HCT116 (cell line): ENCODE data around the gene NXF1. TPM values are rescaled to one million over a fixed set of nuclear protein-coding genes. Genes with fewer than 3 reads are reported as not detected.
A peak's percentile ranks its signal among the peaks of the same experiment; 100 is the strongest.

Experiments used
- ATAC-seq: fragments of 200-7000 bp; cut with Tn5 transposase; 2 replicates; pipeline ENCODE4 v1.9.1; 2020; ENCODE audit warnings: mild to moderate bottlenecking, moderate library complexity
- BruUV-seq: library from RNA; stranded (reverse); fragments of 400-500 nt; replicated peaks from 2 replicates; lab custom pipeline; 2021; lab: Mats Ljungman, UMichigan
- CTCF ChIA-PET: fragments of 300-600 bp; sonication (Branson Sonifier 250); formaldehyde crosslinking; loops from one replicate; lab custom pipeline; 2021; ENCODE audit warnings: antibody characterized with exemption; lab: Charles Lee
- POLR2A ChIA-PET: fragments of 300-600, 350-600 bp; sonication (Branson Sonifier 250); formaldehyde crosslinking; loops from one replicate; lab custom pipeline; 2021; ENCODE audit warnings: antibody characterized with exemption; lab: Charles Lee
- RAD21 ChIA-PET, 2 experiments: fragments of 300-600 bp; sonication (Branson Sonifier 250); formaldehyde crosslinking; loops; one replicate each; lab custom pipeline; 2023; ENCODE audit warnings: low total read pairs in 2 of 2; ENCODE audit not compliant: uncharacterized antibody in 2 of 2, unreplicated experiment in 2 of 2, low non-redundant PET in 1 of 2; lab: Charles Lee
- DNase-seq: peaks from one replicate; pipeline ENCODE4 v3.0.0-alpha.2; 2010; ENCODE audit warnings: low read depth, low spot score
- H2AFZ ChIP-seq: fragments of 200-600 bp; shearing (Covaris generic), sonication (generic); 2 replicates; pipeline ENCODE4 v1.6.1; 2017; ENCODE audit warnings: low read depth, mixed run types, mixed read lengths, antibody characterized with exemption, low read length; ENCODE audit not compliant: poor library complexity, severe bottlenecking
- H3K27ac ChIP-seq: 2 replicates; pipeline ENCODE4 v1.5.1; 2012; ENCODE audit warnings: low read depth, low read length
- H3K27me3 ChIP-seq: fragments of 200-600 bp; sonication (generic); 2 replicates; pipeline ENCODE4 v1.6.1; 2016; ENCODE audit warnings: mixed run types, low read length, mixed read lengths; ENCODE audit not compliant: insufficient read depth
- H3K36me3 ChIP-seq, 2 experiments: fragments of 200-500 bp in 1 of 2; fragments of 200-600 bp in 1 of 2; sonication (Bioruptor generic) in 1 of 2; sonication (generic) in 1 of 2; 2 replicates each; pipeline versions ENCODE4 v1.5.1 to v1.6.1; 2014 to 2016; ENCODE audit warnings: low read length in 2 of 2, inconsistent platforms in 1 of 2, mixed read lengths in 1 of 2, mixed run types in 1 of 2; ENCODE audit not compliant: insufficient read depth in 2 of 2, control insufficient read depth in 1 of 2
- H3K4me1 ChIP-seq, 2 experiments: fragments of 200-600 bp in 1 of 2; sonication (generic) in 1 of 2; 2 replicates each; pipeline versions ENCODE4 v1.5.1 to v1.6.1; 2012 to 2017; ENCODE audit warnings: low read length in 2 of 2, inconsistent platforms in 1 of 2, mild to moderate bottlenecking in 1 of 2, mixed read lengths in 1 of 2, mixed run types in 1 of 2, moderate library complexity in 1 of 2; ENCODE audit not compliant: insufficient read depth in 2 of 2, control insufficient read depth in 1 of 2
- H3K4me2 ChIP-seq: fragments of 200-600 bp; sonication (generic); 2 replicates; pipeline ENCODE4 v1.6.1; 2017; ENCODE audit warnings: mixed run types, low read length, mixed read lengths
- H3K4me3 ChIP-seq, 2 experiments: fragments of 200-600 bp in 1 of 2; sonication (generic) in 1 of 2; replicated peaks in 1 of 2; 2 replicates each; pipeline ENCODE4 v1.5.1; 2011 to 2016; ENCODE audit warnings: low read length in 2 of 2, control low read depth in 1 of 2, low read depth in 1 of 2, mild to moderate bottlenecking in 1 of 2, mixed read lengths in 1 of 2, mixed run types in 1 of 2
- H3K79me2 ChIP-seq: fragments of 200-600 bp; sonication (generic); 2 replicates; pipeline ENCODE4 v1.6.1; 2017; ENCODE audit warnings: mild to moderate bottlenecking, mixed run types, low read length, moderate library complexity, mixed read lengths; ENCODE audit not compliant: insufficient read depth
- H3K9ac ChIP-seq: fragments of 200-600 bp; sonication (generic); 2 replicates; pipeline ENCODE4 v1.6.1; 2016; ENCODE audit warnings: low read length, mixed read lengths
- H3K9me2 ChIP-seq: fragments of 200-600 bp; sonication (generic), shearing (Covaris generic); 2 replicates; pipeline ENCODE4 v1.6.1; 2017; ENCODE audit warnings: mixed run types, mild to moderate bottlenecking, moderate library complexity; ENCODE audit not compliant: insufficient read depth
- H3K9me3 ChIP-seq, 2 experiments: fragments of 200-500 bp in 1 of 2; fragments of 200-600 bp in 1 of 2; sonication (Bioruptor generic) in 1 of 2; sonication (generic) in 1 of 2; 2 replicates each; pipeline ENCODE4 v1.6.1; 2014 to 2017; ENCODE audit warnings: low read length in 2 of 2, mixed read lengths in 2 of 2, inconsistent platforms in 1 of 2, low read depth in 1 of 2, mild to moderate bottlenecking in 1 of 2, mixed run types in 1 of 2, moderate library complexity in 1 of 2; ENCODE audit not compliant: control insufficient read depth in 1 of 2, insufficient read depth in 1 of 2
- H4K20me1 ChIP-seq: fragments of 200-600 bp; sonication (generic), shearing (Covaris generic); 2 replicates; pipeline ENCODE4 v1.6.1; 2017; ENCODE audit warnings: mixed run types, mild to moderate bottlenecking, moderate library complexity; ENCODE audit not compliant: insufficient read depth
- EGR1 ChIP-seq: IDR thresholded peaks from 2 replicates; pipeline ENCODE4 v1.6.1; 2012; ENCODE audit warnings: low read depth
- FOSL1 ChIP-seq: IDR thresholded peaks from 2 replicates; pipeline ENCODE4 v1.6.1; 2012; ENCODE audit warnings: low read depth
- POLR2A ChIP-seq: IDR thresholded peaks from 2 replicates; pipeline ENCODE4 v1.7.0; 2011; ENCODE audit warnings: borderline replicate concordance; ENCODE audit not compliant: insufficient read depth, insufficient read length; ENCODE audit errors: extremely low read depth
- RAD21 ChIP-seq: IDR thresholded peaks from 2 replicates; pipeline ENCODE4 v1.6.1; 2012; ENCODE audit warnings: low read depth, mild to moderate bottlenecking
- REST ChIP-seq: IDR thresholded peaks from 2 replicates; pipeline ENCODE4 v1.6.1; 2012; ENCODE audit warnings: low read depth
- SP1 ChIP-seq: IDR thresholded peaks from 2 replicates; pipeline ENCODE4 v1.6.1; 2012; ENCODE audit warnings: low read depth
- ZNF274 ChIP-seq: fragments of 200-500 bp; sonication (Bioruptor generic); IDR thresholded peaks from 2 replicates; pipeline ENCODE4 v1.6.1; 2014; ENCODE audit warnings: mild to moderate bottlenecking, low read depth, low read length, inconsistent platforms
- intact Hi-C: fragments of 100-400 bp; cut with micrococcal nuclease; formaldehyde crosslinking; loops from 2 replicates; pipeline ENCODE4 v1.10.0; 2022
- total RNA-seq: library from RNA; stranded (reverse); gene quantifications from one replicate; pipeline ENCODE4 v1.2.1, GENCODE V29; 2021; ENCODE audit not compliant: unreplicated experiment

The NXF1 gene
- total RNA-seq, 1 experiment from 2014 or later: 55.5 TPM

GRCh38 chr11:62842171-62842741, 37.0 kb upstream of the NXF1 start:
- DNase-seq (no peak), ATAC-seq (no peak)
- no peaks in the 10 kb centered on the region for H3K9me3 ChIP-seq
- ChIA-PET POLR2A (interaction anchor here (0.6 to 3.5 kb wide), 22 partner anchors 10 to 268 kb away, joined by 3 to 343 read pairs (median 26); partner anchors contain the start of genes EEF1G, HNRNPUL2, LBHD1 and NXF1), RAD21 (interaction anchor here in 1 of 2 experiments (0.6 kb wide), 1 partner anchor 43 kb away, joined by 4 read pairs; no protein-coding TSS in a partner anchor), CTCF (no interaction called here)
- peak overlapping the region; percentile 71 for H3K9ac ChIP-seq
- H3K79me2 ChIP-seq: peaks cover 23% of the 10 kb centered on the region
- intact Hi-C loops: loop anchor here (5.0 kb wide), 1 partner anchor 285 kb away; no protein-coding TSS in a partner anchor
- peak overlapping the region in 1 of 2 experiments; percentile 15; a peak in 2 of 4 replicates for H3K4me3 ChIP-seq
- H3K27ac ChIP-seq: peak overlapping the region; percentile 78
- no TSS peak for BruUV-seq
- no peak for TF ChIP-seq FOSL1
- TF ChIP-seq EGR1: no peak
- TF ChIP-seq RAD21: no peak
- no peak for TF ChIP-seq ZNF274
- TF ChIP-seq SP1: no peak
- no peak for TF ChIP-seq POLR2A
- no peak for TF ChIP-seq REST
- no peak overlapping the region for H2AFZ ChIP-seq
- H3K27me3 ChIP-seq: no peaks in the 10 kb centered on the region
- H3K9me2 ChIP-seq: no peaks in the 10 kb centered on the region
- H3K4me1 ChIP-seq: peaks cover 8 to 36% of the 10 kb centered on the region in 2 experiments; a peak in 3 of 4 replicates
- peaks cover 0 to 8% of the 10 kb centered on the region in 2 experiments; a peak in 1 of 4 replicates for H3K36me3 ChIP-seq
- peak overlapping the region; percentile 61 for H3K4me2 ChIP-seq
- H4K20me1 ChIP-seq: no peaks in the 10 kb centered on the region
